DND-41 (cell line): ENCODE measurements around the gene SDK2.

Experiments
- ATAC-seq: fragments of 200-7000 bp; cut with Tn5 transposase; 3 replicates; pipeline ENCODE4 v1.9.1; 2021; ENCODE audit warnings: low read depth; ENCODE audit not compliant: insufficient read depth
- DNase-seq: peaks from one replicate; pipeline ENCODE4 v3.0.0-alpha.2; 2020
- H2AFZ ChIP-seq: 2 replicates; pipeline ENCODE4 v1.6.0; 2012; ENCODE audit warnings: low read depth, low read length
- H3K27ac ChIP-seq: 2 replicates; pipeline ENCODE4 v1.5.1; 2012; ENCODE audit warnings: low read length, inconsistent platforms
- H3K27me3 ChIP-seq: fragments of 200-600 bp; sonication (generic); 2 replicates; pipeline ENCODE4 v1.6.0; 2012; ENCODE audit warnings: low read length, mild to moderate bottlenecking, inconsistent platforms; ENCODE audit not compliant: insufficient read depth, poor library complexity
- H3K36me3 ChIP-seq: 2 replicates; pipeline ENCODE4 v1.5.1; 2012; ENCODE audit warnings: low read length, inconsistent platforms; ENCODE audit not compliant: insufficient read depth
- H3K4me1 ChIP-seq: 2 replicates; pipeline ENCODE4 v1.5.1; 2012; ENCODE audit warnings: mild to moderate bottlenecking, low read length; ENCODE audit not compliant: insufficient read depth
- H3K4me2 ChIP-seq: 2 replicates; pipeline ENCODE4 v1.6.0; 2012; ENCODE audit warnings: mild to moderate bottlenecking, moderate library complexity, low read length, inconsistent platforms; ENCODE audit not compliant: insufficient read depth
- H3K4me3 ChIP-seq, 2 experiments: fragments of 200-600 bp in 1 of 2; shearing (Covaris generic) in 1 of 2; 2 replicates each; pipeline ENCODE4 v1.5.1; 2012 to 2016; ENCODE audit warnings: inconsistent platforms in 2 of 2, low read length in 2 of 2, mild to moderate bottlenecking in 2 of 2, low read depth in 1 of 2, moderate library complexity in 1 of 2
- H3K79me2 ChIP-seq: 2 replicates; pipeline ENCODE4 v1.6.0; 2012; ENCODE audit warnings: low read length, inconsistent platforms; ENCODE audit not compliant: insufficient read depth
- H3K9ac ChIP-seq: 2 replicates; pipeline ENCODE4 v1.6.0; 2012; ENCODE audit warnings: low read depth, mild to moderate bottlenecking, inconsistent platforms, low read length, moderate library complexity
- H3K9me3 ChIP-seq: 2 replicates; pipeline ENCODE4 v1.5.1; 2012; ENCODE audit warnings: low read length, moderate library complexity, mild to moderate bottlenecking, inconsistent platforms; ENCODE audit not compliant: insufficient read depth, severe bottlenecking
- H4K20me1 ChIP-seq: 2 replicates; pipeline ENCODE4 v1.6.0; 2012; ENCODE audit warnings: low read length; ENCODE audit not compliant: insufficient read depth
- EZH2 ChIP-seq: IDR thresholded peaks from 3 replicates; pipeline ENCODE4 v1.6.1; 2012; ENCODE audit warnings: borderline replicate concordance, low read depth, mild to moderate bottlenecking, moderate library complexity, low read length, inconsistent platforms; ENCODE audit not compliant: severe bottlenecking
- TF ChIP-seq, protein P1 (sequence below): IDR thresholded peaks from 2 replicates; pipeline ENCODE4 v1.5.1; 2012; ENCODE audit warnings: borderline replicate concordance, low read length, moderate library complexity, mild to moderate bottlenecking; ENCODE audit not compliant: poor library complexity, severe bottlenecking; ENCODE audit errors: extremely low read depth

Gene SDK2

DNA sequence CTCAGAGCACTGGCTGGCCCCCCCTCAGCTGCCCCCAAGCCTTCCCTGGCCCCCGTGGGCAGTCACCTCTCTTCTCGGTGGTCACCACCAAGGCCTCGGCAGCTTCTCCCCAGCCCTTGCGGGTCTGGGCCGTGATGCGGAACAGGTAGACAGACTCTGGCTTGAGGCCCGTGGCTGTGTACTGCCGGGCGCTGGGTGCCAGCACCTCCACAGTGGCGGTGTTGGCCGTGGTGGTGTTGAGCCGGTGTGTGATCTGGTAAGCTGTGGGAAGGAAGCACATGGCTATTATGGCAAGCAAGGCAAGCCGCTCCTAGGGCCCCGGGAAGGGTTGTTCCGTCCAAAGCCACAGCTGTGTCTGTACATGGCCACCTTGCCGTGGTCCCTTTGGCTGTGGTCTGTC lies 254.0 kb downstream of the SDK2 start:
- no peak for DNase-seq
- Histone ChIP-seq H3K27ac (no peak overlapping the region), H3K4me2 (no peak overlapping the region), H3K4me3 (no peak overlapping the region), H3K9me3 (no peaks in the 10 kb centered on the region), H2AFZ (no peak overlapping the region), H3K4me1 (no peaks in the 10 kb centered on the region), H3K9ac (no peak overlapping the region), H4K20me1 (no peaks in the 10 kb centered on the region), H3K27me3 (no peaks in the 10 kb centered on the region), H3K36me3 (no peaks in the 10 kb centered on the region), H3K79me2 (no peaks in the 10 kb centered on the region)
- ATAC-seq = no peak
- TF ChIP-seq, protein P1, sequence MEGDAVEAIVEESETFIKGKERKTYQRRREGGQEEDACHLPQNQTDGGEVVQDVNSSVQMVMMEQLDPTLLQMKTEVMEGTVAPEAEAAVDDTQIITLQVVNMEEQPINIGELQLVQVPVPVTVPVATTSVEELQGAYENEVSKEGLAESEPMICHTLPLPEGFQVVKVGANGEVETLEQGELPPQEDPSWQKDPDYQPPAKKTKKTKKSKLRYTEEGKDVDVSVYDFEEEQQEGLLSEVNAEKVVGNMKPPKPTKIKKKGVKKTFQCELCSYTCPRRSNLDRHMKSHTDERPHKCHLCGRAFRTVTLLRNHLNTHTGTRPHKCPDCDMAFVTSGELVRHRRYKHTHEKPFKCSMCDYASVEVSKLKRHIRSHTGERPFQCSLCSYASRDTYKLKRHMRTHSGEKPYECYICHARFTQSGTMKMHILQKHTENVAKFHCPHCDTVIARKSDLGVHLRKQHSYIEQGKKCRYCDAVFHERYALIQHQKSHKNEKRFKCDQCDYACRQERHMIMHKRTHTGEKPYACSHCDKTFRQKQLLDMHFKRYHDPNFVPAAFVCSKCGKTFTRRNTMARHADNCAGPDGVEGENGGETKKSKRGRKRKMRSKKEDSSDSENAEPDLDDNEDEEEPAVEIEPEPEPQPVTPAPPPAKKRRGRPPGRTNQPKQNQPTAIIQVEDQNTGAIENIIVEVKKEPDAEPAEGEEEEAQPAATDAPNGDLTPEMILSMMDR = no peak
- no peak for TF ChIP-seq EZH2

DNA sequence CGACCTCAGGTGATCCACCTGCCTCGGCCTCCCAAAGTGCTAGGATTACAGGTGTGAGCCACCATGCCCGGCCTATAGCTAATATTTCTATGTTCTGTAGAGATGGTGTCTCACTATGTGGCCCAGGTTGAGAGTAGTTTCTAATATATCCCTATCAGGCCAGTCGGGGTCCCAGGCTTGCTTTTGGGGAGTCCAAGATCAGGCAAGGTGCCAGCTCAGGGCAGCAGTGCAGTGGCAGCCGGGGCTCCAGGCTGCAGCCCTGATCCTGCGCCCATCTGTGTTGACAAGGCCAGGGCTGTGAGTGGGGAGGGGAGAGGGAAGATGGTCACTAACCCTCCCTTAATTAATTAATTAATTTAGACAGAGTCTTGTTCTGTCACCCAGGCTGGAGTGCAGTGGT lies 254.8 kb downstream of the SDK2 start:
- Histone ChIP-seq H3K27me3 (no peaks in the 10 kb centered on the region), H3K9me3 (no peaks in the 10 kb centered on the region), H3K4me2 (no peak overlapping the region), H2AFZ (no peak overlapping the region), H3K27ac (no peak overlapping the region), H4K20me1 (no peaks in the 10 kb centered on the region), H3K36me3 (no peaks in the 10 kb centered on the region), H3K9ac (no peak overlapping the region), H3K4me1 (no peaks in the 10 kb centered on the region), H3K79me2 (no peaks in the 10 kb centered on the region), H3K4me3 (no peak overlapping the region)
- ATAC-seq (no peak), DNase-seq (no peak)
- TF ChIP-seq EZH2 = no peak
- TF ChIP-seq, protein P1 = no peak

DNA sequence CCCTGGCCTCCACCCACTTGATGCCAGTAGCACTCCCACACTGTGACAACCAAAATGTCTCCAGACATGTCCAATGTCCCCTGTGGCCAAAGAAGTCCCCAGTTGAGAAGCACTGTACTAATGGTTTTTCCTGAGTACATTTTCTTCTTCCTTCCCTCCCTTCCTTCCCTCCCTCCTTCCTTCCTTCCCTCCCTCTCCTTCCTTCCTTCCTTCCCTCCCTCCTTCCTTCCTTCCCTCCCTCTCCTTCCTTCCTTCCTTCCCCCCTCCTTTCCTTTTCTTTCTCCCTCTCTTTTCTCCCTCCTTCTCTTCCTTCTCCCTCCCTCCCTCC lies 255.7 kb downstream of the SDK2 start:
- Histone ChIP-seq H3K27ac (no peak overlapping the region), H3K4me2 (no peak overlapping the region), H3K9ac (no peak overlapping the region), H2AFZ (no peak overlapping the region), H3K4me3 (no peak overlapping the region), H3K27me3 (no peaks in the 10 kb centered on the region), H3K9me3 (no peaks in the 10 kb centered on the region), H3K4me1 (no peaks in the 10 kb centered on the region), H3K79me2 (no peaks in the 10 kb centered on the region), H3K36me3 (no peaks in the 10 kb centered on the region), H4K20me1 (no peaks in the 10 kb centered on the region)
- ATAC-seq = no peak
- DNase-seq = no peak
- no peak for TF ChIP-seq EZH2
- TF ChIP-seq, protein P1 = no peak

DNA sequence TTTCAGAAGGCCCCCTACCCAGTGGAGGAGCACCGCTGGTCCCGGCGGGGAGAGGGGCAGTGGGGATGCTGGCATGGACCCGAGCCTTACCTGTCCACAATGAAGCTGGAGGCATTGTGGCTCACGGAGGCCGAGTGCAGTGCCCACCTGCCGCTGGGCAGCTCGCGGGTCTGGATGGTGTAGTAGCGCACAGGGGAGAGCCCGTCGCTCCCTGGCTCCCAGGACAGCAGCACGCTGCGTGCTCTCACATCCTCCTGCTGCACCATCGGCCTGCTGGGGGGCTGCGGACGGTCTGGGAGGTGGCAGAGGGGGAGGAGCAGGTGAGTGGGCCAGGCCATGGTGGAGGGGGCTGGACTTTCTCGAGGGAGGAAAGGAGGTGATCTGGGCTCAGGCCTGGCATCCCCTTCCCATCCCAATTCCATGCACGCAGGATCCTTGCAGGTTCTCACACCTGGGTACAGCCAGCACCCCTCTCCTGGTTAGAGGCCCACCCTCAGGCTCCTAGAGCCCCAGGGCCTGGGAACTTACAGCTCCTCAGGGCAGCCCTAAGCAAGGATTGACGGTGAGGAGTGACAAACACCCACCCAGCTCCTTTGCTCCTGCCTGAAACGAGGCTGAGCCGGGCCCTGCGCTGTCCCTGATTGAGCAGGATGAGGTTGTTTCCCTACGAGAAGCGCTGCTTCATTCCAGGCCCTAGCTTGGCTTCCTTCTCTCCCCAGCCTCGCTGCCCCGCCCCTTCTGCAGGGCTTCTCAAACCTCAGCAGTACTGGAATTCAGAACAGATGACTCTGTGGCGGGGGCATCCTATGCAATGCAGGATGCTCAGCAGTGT lies 256.3 kb downstream of the SDK2 start:
- no peak overlapping the region for H2AFZ ChIP-seq
- no peak overlapping the region for H3K4me2 ChIP-seq
- ATAC-seq = no peak
- H3K4me3 ChIP-seq = no peak overlapping the region
- no peak for DNase-seq
- H3K4me1 ChIP-seq = no peaks in the 10 kb centered on the region
- H3K27ac ChIP-seq = no peak overlapping the region
- no peaks in the 10 kb centered on the region for H3K9me3 ChIP-seq
- H3K27me3 ChIP-seq = no peaks in the 10 kb centered on the region
- no peaks in the 10 kb centered on the region for H3K79me2 ChIP-seq
- no peaks in the 10 kb centered on the region for H4K20me1 ChIP-seq
- TF ChIP-seq EZH2 = no peak
- TF ChIP-seq, protein P1 = no peak
- H3K36me3 ChIP-seq = no peaks in the 10 kb centered on the region
- no peak overlapping the region for H3K9ac ChIP-seq
